PC-3 (cell line): ENCODE measurements around the gene CDH11.

ENCODE experiments used
- CTCF ChIP-seq: fragments of 300-600 bp; sonication (generic); conservative IDR thresholded peaks from 2 replicates; pipeline ENCODE4 v1.5.1; 2017; ENCODE audit warnings: antibody characterized with exemption, low read depth, mild to moderate bottlenecking, low read length
- EZH2 ChIP-seq: fragments of 300-600 bp; sonication (generic); IDR thresholded peaks from one replicate; pipeline ENCODE4 v1.6.1; 2017; ENCODE audit warnings: antibody characterized with exemption, mild to moderate bottlenecking, low read length; ENCODE audit not compliant: unreplicated experiment

- TF ChIP-seq CTCF (no peak), EZH2 (no peak)
These were observed 174.2 kb downstream of the CDH11 start for GRCh38 chr16:64947651-64948050.
